Upper lobe of left lung (tissue), 4 donors: ENCODE results near the gene KRT20.

Experiments
- CTCF ChIP-seq, 6 experiments: fragments of 450-650 bp in 4 of 6; fragments of 200-600 bp in 2 of 6; sonication (generic) in 2 of 6; IDR thresholded peaks; one replicate each; pipeline ENCODE4 v1.5.1; 2016 to 2019; ENCODE audit warnings: antibody characterized with exemption in 6 of 6
- EP300 ChIP-seq, 4 donors: sonication (generic); formaldehyde crosslinking; IDR thresholded peaks; one replicate each; pipeline ENCODE4 v1.5.1; 2017; ENCODE audit warnings: antibody characterized with exemption in 4 of 4, control low read depth in 2 of 4
- POLR2A ChIP-seq, 4 donors: fragments of 450-650 bp; IDR thresholded peaks; one replicate each; pipeline ENCODE4 v1.5.1; 2016 to 2017; ENCODE audit warnings: antibody characterized with exemption in 4 of 4, mild to moderate bottlenecking in 2 of 4
- POLR2AphosphoS5 ChIP-seq, 2 donors: sonication (generic); formaldehyde crosslinking; IDR thresholded peaks; one replicate each; pipeline ENCODE4 v1.5.1; 2017; ENCODE audit warnings: antibody characterized with exemption in 2 of 2

GRCh38 chr17:40850293-40850972 lies 34.6 kb downstream of the KRT20 start:
- TF ChIP-seq EP300 (IDR thresholded peaks at IDR 0.05) (no peak), POLR2AphosphoS5 (IDR thresholded peaks at IDR 0.05) (no peak), CTCF (IDR thresholded peaks at IDR 0.05) (no peak), POLR2A (IDR thresholded peaks at IDR 0.05) (no peak)
